Measurements from ENCODE around the gene CCSER2.

- TF ChIP-seq, protein P1, sequence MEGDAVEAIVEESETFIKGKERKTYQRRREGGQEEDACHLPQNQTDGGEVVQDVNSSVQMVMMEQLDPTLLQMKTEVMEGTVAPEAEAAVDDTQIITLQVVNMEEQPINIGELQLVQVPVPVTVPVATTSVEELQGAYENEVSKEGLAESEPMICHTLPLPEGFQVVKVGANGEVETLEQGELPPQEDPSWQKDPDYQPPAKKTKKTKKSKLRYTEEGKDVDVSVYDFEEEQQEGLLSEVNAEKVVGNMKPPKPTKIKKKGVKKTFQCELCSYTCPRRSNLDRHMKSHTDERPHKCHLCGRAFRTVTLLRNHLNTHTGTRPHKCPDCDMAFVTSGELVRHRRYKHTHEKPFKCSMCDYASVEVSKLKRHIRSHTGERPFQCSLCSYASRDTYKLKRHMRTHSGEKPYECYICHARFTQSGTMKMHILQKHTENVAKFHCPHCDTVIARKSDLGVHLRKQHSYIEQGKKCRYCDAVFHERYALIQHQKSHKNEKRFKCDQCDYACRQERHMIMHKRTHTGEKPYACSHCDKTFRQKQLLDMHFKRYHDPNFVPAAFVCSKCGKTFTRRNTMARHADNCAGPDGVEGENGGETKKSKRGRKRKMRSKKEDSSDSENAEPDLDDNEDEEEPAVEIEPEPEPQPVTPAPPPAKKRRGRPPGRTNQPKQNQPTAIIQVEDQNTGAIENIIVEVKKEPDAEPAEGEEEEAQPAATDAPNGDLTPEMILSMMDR (IDR thresholded peaks at IDR 0.05) = no peak
- TF ChIP-seq TEAD4 (IDR thresholded peaks at IDR 0.05; ENCODE audit: borderline replicate concordance, insufficient read depth) (no peak), POLR2AphosphoS5 (IDR thresholded peaks at IDR 0.05; ENCODE audit: low read depth, low read length) (no peak)
Observed at GRCh38 chr10:84538036-84538435, 209.6 kb downstream of the CCSER2 start.

All from SK-N-SH (cell line).